GM18498 (cell line): ENCODE results near the gene KATNIP.
A peak's percentile ranks its signal among the peaks of the same experiment; 100 is the strongest.
"Not testable (repeated sequence)": the region's sequence is repeated elsewhere in the genome, so short reads cannot be mapped to it uniquely, and the experiment has no call there.

Experiments
- ATAC-seq: cut with Tn5 transposase; IDR thresholded peaks from one replicate; pipeline ENCODE4 v1.9.1; 2021; ENCODE audit warnings: mild to moderate bottlenecking, moderate library complexity; ENCODE audit not compliant: unreplicated experiment

KATNIP gene

DNA sequence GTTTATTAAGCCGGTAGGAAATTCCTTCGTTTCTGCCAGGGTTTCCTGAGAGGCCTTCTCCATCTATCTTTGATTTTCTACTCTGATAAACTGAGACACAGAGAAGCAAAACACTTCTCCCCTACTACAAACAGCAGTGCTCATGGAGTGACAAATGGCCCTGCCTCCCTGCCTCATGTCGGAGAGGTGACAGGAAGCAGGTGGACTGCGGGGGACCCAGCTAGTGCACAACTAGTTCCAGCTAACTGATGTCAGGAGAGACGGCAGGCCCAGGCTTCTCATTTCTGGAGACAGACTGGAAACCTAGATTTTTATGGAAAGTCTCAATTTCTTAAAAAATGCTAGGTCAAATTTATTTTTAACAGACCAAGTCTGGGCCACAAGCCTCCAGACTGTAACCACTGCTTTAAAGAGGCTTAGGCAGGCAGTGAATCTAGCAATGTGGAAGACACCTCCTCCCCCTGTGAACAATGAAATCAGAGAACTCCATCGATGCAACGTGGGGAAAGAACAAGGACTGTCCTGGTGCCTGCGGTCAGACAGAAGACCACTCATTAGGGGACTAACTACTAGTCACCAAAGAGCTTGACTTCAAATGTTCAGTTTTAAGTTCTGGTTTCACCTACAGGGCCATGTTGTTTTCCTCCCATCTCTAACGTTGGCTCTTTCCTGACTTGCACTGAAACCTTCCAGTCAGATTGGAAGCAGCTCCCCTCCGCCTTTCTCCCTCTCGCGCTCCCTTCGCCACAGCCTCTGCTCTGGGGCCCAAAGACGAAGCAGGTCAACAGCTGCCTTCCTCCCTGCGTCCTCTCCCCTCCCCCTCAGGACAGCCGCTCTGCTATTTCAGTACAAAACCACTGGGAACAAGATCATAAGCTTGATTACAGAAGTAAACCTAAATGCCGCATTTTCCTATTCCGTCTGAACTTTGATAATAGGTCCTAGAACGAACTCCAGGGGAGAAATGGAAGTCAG is 17.8 kb upstream of the KATNIP start:
- ATAC-seq, result no peak

DNA sequence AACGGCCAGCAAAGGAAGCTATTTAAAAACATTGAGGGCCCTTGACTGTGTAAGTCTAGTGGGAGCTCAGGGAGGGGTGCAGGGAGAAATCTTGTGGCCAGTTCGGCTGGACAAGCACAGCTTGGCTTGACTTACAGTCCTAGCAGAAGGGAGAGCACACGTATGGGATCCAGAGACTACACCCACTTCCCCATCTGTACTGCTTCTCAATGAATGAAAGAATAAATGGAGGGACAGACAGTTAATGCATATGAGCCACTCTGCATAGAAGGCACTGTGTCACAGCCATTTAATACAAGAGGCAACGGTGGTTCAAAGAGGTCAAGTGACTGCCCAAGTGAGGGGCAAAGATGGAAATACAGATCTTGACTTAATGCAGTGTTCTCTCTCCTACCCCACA is 15.7 kb upstream of the KATNIP start:
- ATAC-seq, result no peak

DNA sequence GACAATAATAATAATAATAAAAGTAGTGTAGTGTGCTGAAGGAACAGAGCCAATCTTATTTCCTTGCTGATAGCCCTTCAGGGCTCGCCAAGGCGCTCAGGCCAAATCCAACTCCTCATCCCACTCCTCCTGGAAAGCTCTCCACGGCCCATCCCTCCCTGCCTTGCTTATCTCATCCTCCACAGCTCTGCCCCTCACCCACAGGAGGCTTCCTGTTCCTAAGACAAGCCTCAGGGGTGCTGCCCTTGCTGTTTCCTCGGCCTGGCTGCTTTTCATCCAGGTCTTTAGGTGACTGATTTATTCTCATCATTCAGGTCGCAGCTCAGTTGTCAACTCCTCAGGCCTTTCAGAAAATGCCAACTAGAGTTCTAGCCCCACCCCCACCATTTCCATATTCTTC is 11.4 kb upstream of the KATNIP start:
- no peak for ATAC-seq

DNA sequence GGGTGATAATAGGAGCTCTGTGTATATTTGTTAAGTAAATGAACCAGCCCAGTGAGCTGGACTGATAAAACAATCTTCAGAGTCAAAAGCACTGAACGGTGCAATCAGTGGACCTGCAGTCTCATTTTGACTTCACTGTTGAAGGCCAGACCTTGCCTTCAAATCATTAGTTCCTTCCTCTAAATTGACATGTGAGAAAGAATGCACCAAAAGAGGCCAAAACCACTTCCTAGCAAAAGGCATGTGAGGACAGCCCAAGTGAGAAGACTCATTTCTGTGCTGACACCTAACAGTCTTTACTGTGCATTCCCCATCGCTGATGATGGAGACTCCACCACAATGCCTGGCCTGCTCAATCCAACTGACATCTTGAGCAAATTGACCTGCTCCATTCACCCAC is 10.8 kb upstream of the KATNIP start:
- ATAC-seq, result no peak

DNA sequence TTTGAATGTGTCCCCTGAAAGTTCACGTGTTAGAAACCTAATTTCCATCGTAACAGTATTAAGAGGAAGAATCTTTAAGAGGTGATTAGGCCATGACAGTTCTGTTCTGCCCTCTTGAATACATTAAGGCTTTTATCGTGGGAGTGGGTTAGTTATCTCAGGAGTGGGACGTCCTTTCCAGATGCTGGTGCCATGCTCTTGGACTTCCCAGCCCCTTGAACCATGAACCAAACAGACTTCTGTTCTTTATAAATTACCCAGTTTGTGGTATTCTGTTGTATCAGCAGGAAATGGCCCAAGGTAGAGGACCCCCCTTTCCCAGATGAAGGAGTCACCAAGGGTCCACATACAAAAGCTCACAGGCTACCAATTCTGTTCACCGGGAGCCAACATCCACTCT is 10.3 kb upstream of the KATNIP start:
- ATAC-seq, result no peak

DNA sequence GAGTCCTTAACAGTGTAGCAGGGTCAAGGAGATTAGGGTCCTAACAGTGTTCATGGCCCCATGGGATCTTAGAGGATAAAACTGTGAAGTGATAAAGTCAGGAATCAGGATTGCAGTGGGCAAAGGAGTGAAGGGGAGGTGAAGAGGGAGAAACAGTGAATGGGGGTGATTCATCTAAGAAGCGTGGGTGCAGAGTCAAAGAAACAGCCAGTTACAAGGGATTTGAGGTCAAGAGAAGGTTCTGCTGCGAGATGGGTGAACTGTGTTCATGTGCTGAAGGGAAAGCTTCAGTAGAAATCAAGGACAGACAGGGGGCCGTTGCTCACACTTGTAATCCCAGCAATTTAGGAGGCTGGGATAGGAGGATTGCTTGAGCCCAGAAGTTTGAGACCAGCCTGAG is 6.1 kb upstream of the KATNIP start:
- no peak for ATAC-seq

DNA sequence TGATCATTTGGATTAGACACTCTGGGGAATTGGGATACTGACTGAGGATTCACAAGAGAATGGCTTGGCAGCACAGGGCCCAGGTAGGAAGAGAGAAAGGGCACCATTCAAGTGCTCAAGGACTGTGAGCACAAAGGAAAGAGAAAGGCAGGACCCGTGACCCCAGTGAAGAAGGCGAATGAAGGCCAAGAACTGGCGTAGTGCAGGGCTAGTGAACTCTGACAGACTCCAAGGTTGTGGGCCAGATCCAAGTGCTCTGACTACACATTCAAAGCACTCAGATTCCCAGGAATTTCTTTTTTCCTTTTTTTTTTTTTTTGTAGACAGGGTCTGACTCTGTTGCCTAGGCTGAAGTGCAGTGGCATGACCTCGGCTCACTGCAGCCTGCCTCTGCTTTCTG is 5.3 kb upstream of the KATNIP start:
- no peak for ATAC-seq

DNA sequence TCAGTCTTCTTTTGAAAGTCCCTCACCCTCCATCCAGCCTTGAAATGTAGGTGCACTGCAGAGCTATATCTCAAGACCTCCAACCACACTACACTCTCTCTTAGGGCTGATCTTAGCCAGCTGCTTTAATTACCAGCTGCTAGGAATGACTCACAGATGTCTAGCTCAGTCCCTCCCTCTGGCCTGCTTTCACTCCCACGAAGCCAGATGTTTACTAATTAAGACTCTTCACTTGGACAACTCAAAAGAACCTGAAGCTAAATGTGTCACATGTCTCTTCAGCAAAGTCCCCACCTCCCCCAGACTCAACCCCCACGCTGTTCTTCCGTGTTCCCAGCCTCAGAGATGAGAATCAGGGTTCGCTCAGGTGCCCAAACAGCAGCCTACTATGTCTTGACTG is 2.8 kb upstream of the KATNIP start:
- no peak for ATAC-seq

DNA sequence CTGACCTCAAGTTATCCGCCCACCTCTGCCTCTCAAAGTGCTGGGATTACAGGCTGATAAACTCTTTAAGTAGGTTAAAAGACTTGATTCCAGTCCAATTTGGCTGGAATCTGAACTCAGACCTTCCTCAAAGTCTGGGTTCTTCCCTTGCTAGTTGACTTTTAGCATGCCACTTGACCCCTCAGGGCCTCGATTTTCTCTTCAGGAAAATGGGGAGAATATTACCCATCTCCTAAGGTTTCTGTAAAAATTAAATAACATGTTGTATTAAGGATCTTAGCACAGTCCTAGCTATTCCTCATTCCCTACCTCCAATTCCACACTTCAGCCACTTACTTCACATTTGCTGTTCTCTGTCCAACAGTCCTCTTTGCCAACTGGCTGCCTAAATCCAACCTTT is 2.1 kb upstream of the KATNIP start:
- ATAC-seq, result no peak

DNA sequence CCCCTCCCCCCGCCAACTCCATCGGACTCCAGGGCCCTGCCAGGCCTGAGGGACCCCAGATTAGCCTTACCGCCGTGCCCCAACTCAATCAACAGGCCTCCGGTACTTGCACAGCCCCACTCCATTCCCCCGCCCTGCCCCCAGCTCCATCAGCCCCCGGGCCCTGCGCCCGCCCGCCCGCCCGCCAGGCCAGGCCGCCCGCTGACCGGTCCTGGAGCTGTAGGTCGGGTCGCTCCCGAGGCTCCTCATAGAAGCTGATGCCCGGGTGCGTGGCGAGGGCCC is 539 bp upstream of the KATNIP start:
- peak; percentile 28 for ATAC-seq

DNA sequence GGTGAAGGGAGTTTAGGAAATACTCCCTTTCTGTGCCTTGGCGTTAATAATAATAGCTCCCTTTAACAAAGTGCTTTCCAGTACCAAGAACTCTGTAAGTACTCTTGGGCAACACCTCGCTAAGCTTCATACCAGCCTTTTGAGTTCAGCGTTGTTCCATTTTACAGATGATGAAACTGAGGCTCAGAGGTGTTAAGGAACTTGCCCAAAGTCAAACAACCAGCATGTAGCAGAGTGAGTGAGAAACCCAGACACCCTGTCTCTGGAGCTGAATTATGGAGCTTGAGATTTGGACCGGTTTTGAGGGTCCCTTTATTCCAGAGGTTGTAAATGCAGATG is 607 bp downstream of the KATNIP start:
- ATAC-seq, result no peak

DNA sequence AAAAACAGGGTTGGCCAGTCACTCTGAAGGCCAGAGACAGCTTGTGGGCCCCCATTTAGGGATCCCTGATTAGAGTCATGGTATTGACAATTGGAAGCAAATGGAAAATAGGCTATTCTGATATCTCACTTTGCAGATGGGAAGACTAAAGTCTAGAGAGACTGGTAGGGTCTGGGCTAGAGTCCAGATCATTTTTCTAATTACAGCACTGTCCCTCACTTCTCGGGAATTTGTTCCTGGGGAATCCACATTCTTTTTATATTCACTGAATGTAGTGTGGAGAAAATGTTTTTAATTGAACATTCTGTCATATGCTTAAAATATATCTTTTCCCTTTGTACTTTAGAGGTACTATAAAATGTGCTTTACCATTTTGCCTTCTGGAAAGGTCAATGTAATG is 1.1 kb downstream of the KATNIP start:
- ATAC-seq, result no peak

DNA sequence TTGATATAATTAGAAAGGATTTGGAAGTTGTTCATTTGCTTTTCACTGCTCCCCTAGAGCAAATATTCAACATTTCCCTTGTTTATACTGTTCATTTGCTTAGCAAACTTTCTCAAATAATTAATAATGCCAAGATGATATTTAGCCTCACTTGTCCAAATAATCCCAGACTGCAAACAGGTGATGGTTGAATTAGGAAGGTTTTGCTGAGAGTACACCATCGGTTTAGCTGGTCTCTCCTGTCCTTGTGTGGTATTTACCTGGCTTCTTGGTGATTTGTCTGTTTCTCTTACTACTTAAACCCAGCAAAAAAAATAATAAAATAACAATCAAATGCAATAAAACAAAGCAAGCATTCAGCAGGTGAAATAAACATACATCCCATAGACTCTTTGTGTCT is 6.5 kb downstream of the KATNIP start:
- no peak for ATAC-seq

DNA sequence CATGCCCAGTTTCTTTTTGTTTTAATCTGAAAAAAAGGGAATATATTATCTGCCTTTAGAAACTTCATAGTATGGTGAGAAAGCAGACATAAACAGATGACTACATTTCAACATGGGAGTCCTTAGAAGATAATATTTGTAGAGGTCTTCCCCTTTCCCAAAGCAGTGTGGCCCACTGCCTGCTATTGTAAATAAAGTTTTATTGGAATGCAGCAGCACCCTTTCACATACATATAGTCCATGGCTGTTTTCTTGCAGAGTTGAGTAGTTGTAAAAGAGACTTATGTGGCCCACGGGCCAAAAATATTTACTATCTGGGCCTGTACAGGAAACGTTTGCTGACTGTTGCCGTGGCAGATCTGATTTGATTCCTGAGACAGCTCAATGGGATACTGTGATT is 8.5 kb downstream of the KATNIP start:
- no peak for ATAC-seq

DNA sequence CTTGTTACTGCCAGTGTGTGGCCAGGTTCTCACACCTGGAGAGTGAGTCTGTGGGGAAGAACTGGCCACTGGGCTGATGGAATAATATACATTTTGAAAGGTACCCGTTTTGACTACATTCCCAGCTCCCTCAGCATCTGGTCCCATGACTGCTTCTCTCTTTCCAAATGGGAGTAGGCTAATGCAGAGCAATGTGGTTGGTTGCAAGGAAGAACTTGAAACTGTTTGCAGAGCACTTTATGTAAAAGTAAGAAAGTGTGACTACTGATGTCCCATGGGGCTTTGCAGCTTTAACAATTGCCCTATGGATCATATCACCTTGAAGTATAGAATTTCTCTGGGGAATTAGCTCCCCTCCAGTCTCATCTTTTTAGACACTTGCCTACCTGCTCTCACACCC is 9.0 kb downstream of the KATNIP start:
- no peak for ATAC-seq

DNA sequence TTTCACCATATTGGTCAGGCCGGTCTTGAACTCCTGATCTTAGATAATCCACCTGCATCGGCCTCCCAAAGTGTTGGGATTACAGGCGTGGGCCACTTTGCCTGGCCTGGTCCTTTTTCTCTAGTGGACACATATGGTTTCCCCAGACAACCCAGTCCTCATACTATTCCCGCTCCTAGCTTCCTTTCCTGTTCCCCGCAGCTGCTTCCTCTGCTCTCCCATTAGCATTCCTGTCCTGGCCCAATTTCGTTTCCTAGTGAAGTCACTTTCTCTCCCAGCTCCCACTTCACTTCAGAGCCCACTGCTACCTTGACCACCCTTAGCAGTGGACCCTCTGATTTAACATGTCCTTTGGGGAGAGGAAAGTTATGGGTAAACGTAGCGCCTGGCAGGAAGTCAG is 11.3 kb downstream of the KATNIP start:
- ATAC-seq, result no peak

DNA sequence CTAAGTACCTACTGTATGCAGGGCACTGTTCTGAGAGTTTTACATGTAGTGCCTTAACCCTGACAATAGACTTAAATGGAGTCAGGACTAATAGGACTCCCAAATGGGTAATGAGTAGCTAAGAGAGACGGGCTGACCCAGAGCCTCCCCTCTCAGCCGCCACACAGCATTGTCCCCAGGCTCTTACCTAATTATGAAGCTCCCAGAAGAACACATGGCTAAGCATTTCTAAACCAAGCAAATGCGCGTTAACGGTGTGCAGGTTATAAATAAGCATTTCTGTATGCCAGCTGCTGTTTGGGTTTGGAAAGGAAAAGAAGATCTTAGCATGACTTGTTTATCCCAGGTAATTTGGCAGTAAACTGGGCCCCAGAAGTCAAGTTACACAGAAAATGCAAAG is 14.3 kb downstream of the KATNIP start:
- no peak for ATAC-seq

DNA sequence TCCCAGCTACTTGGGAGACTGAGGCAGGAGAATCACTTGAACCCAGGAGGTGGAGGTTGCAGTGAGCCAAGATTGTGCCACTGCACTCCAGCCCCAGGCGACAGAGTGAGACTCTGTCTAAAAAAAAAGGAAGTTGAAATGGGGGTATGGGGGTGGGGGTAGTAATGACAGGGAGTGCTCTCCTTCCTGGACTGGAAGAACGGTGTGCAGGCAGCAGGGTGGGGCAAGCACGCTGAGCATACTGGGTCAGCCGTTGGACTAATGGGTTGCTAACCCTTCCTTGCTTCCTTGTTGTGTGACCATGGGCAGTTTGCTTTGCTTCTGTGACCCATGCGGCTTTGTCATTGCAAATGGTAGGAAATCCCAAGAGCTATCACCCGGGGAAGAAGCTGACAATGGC is 16.5 kb downstream of the KATNIP start:
- no peak for ATAC-seq

DNA sequence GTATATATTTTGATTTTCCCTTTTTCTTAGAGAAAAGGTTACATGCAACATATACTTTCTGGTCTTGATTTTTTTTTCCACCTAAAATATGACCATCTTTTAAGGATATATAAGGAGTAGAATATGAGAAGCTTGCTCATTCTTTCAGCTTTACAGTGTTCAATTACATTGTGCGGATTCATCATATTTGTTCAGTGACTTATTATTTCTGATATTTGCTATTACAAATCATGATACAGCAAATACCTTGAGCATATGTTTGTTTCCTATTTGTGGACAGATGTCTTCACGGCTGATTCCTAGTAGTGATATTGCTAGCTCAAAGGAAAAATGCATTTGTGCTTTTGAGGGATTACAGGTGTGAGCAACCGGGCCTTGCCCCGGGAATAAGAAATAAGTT is 18.1 kb downstream of the KATNIP start:
- ATAC-seq, result no peak

DNA sequence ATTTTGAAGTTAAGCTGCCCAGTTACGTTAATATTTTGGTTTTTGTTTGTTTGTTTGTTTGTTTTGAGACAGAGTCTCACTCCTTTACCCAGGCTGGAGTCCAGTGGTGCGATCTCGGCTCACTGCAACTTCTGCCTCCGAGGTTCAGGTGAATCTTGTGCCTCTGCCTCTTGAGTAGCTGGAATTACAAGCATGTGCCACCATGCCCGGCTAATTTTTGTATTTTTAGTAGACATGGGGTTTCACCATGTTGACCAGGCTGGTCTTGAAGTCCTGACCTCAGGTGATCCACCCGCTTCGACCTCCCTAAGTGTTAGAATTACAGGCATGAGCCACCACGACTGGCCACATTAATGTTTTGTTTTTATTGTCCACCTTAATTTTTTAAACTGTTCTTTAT is 21.0 kb downstream of the KATNIP start:
- not testable (repeated sequence) for ATAC-seq

DNA sequence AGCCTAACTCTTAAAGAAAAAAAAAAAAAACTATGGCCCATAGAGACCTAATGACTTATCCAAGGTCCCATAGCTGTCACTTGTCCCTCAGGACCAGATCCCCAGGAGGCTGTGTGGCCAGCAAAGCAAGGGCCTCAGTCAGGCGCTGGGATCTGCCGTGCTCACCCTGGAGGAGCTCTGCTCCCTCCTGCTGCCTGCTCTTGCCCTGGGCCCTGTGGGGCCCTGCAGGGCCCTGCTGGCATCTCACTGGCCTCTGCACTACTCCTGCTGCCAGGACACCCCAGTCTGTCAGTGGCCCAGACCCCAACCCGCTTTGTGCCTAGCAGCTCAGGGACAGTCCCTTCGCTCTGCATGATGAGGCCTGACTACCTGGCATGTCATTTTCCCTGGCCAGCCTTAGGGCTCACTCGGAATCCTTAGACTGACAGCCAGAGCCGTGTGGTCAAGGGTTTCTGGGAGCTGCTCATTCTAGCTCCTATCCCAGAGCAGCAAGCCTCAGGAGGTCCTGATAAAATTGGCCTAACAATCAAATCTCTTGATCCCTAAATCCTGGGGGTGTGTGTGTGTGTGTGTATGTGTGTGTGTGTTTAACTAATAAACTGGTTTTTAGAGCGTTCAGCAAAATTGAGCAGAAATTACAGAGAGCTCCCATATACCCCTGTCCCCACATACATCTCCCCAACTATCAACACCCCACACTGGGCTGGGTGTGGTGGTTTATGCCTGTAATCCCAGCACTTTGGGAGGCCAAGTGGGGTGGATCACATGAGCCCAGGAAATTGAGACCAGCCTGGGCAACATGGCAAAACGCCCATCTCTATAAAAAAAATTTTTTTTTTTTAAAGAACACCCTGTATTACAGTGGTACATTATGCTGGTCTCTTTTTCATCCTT is 21.7 kb downstream of the KATNIP start:
- ATAC-seq, result no peak

DNA sequence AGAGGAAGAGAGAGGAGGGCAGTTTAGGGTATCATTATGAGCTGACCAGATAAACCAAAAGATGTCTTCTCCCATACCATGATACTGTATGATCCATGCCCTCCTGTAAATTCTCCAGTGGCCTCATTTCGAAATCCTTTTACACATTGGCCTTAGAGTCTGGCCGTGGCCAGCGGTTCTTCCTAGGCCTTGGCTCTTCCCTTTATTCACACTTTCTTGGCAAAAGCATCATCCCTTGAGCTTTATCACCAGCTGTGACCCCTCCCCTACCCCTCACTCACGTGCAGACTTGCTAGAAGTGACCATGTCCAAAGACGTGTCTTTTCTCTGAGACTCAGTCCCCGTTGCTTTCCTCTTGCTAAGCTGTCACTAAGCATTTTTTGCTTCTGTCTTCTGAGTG is 22.8 kb downstream of the KATNIP start:
- no peak for ATAC-seq
